ENCODE data around the gene CTSE.

The CTSE gene

GRCh38 chr1:206049919-206050600, 26.4 kb upstream of the CTSE start:
- DNase-seq (ENCODE audit: low read depth), result no peak

GRCh38 chr1:206049293-206049692, 25.6 kb upstream of the CTSE start:
- no peak for DNase-seq (ENCODE audit: low read depth)

- no peak for DNase-seq (ENCODE audit: low read depth)
Observed at GRCh38 chr1:206048582-206048981, 24.9 kb upstream of the CTSE start.

GRCh38 chr1:206047271-206047670, 23.6 kb upstream of the CTSE start:
- DNase-seq (ENCODE audit: low read depth), result no peak

GRCh38 chr1:206041640-206042039, 17.9 kb upstream of the CTSE start:
- DNase-seq (ENCODE audit: low read depth), result no peak

- no peak for DNase-seq (ENCODE audit: low read depth)
Observed at GRCh38 chr1:206040328-206040727, 16.6 kb upstream of the CTSE start.

- no peak for DNase-seq (ENCODE audit: low read depth)
Observed at GRCh38 chr1:206039046-206039973, 15.6 kb upstream of the CTSE start.

GRCh38 chr1:206037581-206037980, 13.9 kb upstream of the CTSE start:
- DNase-seq (ENCODE audit: low read depth), result no peak

GRCh38 chr1:206036663-206037455, 13.2 kb upstream of the CTSE start:
- DNase-seq (ENCODE audit: low read depth), result no peak

GRCh38 chr1:206035027-206035426, 11.3 kb upstream of the CTSE start:
- no peak for DNase-seq (ENCODE audit: low read depth)

GRCh38 chr1:206032380-206033140, 8.9 kb upstream of the CTSE start:
- DNase-seq (ENCODE audit: low read depth), result no peak

- peak; percentile 75 for DNase-seq (ENCODE audit: low read depth)
Observed at GRCh38 chr1:206030714-206031113, 7.0 kb upstream of the CTSE start.

GRCh38 chr1:206030191-206030590, 6.5 kb upstream of the CTSE start:
- DNase-seq (ENCODE audit: low read depth), result no peak

GRCh38 chr1:206029484-206029883, 5.8 kb upstream of the CTSE start:
- peak; percentile 70 for DNase-seq (ENCODE audit: low read depth)

- no peak for DNase-seq (ENCODE audit: low read depth)
Observed at GRCh38 chr1:206025283-206025820, 1.7 kb upstream of the CTSE start.

- DNase-seq (ENCODE audit: low read depth), result no peak
Observed at GRCh38 chr1:206022766-206023165, 929 bp downstream of the CTSE start.

- peak; percentile 59 for DNase-seq (ENCODE audit: low read depth)
Observed at GRCh38 chr1:206021626-206022365, 1.9 kb downstream of the CTSE start.

GRCh38 chr1:206021008-206021625, 2.6 kb downstream of the CTSE start:
- no peak for DNase-seq (ENCODE audit: low read depth)

- DNase-seq (ENCODE audit: low read depth), result no peak
Observed at GRCh38 chr1:206020393-206021007, 3.2 kb downstream of the CTSE start.

GRCh38 chr1:206015071-206015470, 8.6 kb downstream of the CTSE start:
- no peak for DNase-seq (ENCODE audit: low read depth)
